K562 (cell line): ENCODE data around the gene UBE2Q1. TPM values are rescaled to one million over a fixed set of nuclear protein-coding genes. Genes with fewer than 3 reads are reported as not detected.

ENCODE experiments used
- ATAC-seq: fragments of 200-7000 bp; cut with Tn5 transposase; 3 replicates; pipeline ENCODE4 v1.9.1; 2020; ENCODE audit warnings: moderate library complexity
- BruUV-seq: library from RNA; stranded (reverse); fragments of 400-500 nt; replicated peaks from 2 replicates; lab custom pipeline; 2021; lab: Mats Ljungman, UMichigan
- CTCF ChIA-PET: fragments of 300-600 bp; formaldehyde crosslinking; extraction: SDS; loops from one replicate; lab custom pipeline; 2021; ENCODE audit warnings: low intra/inter-chr PET ratio; lab: Yijun Ruan, JAX
- POLR2A ChIA-PET: fragments of 300-600, 350-650 bp; sonication (Branson Sonifier 250); formaldehyde crosslinking; extraction: SDS; loops from one replicate; lab custom pipeline; 2021; ENCODE audit warnings: antibody characterized with exemption, inconsistent platforms; lab: Yijun Ruan, JAX
- DNase-seq, 4 experiments: peaks; one replicate each; pipeline versions ENCODE4 v3.0.0 to v3.0.0-alpha.2; 2011 to 2018; ENCODE audit warnings: low spot score in 3 of 4, mixed read lengths in 3 of 4; ENCODE audit errors: extremely low read depth in 1 of 4
- FAIRE-seq: peaks from 2 replicates; lab custom pipeline; 2011; peaks lifted over from hg19 to GRCh38; lab: Jason Lieb, UNC
- H2AFZ ChIP-seq: 2 replicates; pipeline ENCODE4 v1.6.0; 2011; ENCODE audit warnings: low read depth, low read length, control low read depth, inconsistent platforms
- H3K27ac ChIP-seq: fragments of 200-600 bp; 3 replicates; pipeline ENCODE4 v1.8.0; 2011; ENCODE audit warnings: low read depth, mild to moderate bottlenecking, control low read depth, inconsistent platforms, low read length, moderate library complexity, mixed read lengths; ENCODE audit errors: extremely low read depth
- H3K27me3 ChIP-seq, 2 experiments: fragments of 300-600 bp in 1 of 2; 2 replicates in 1 of 2; 3 replicates in 1 of 2; pipeline versions ENCODE4 v1.6.0 to v1.8.0; 2011; ENCODE audit warnings: inconsistent platforms in 2 of 2, low read length in 2 of 2, mild to moderate bottlenecking in 1 of 2, mixed read lengths in 1 of 2, moderate library complexity in 1 of 2; ENCODE audit not compliant: control insufficient read depth in 2 of 2, insufficient read depth in 2 of 2
- H3K36me3 ChIP-seq: fragments of 300-600 bp; 3 replicates; pipeline ENCODE4 v1.8.0; 2011; ENCODE audit warnings: mild to moderate bottlenecking, low read length, inconsistent platforms; ENCODE audit not compliant: control insufficient read depth, insufficient read depth
- H3K4me1 ChIP-seq, 2 experiments: fragments of 200-600 bp in 1 of 2; replicated peaks in 1 of 2; 2 replicates in 1 of 2; 3 replicates in 1 of 2; pipeline versions ENCODE4 v1.5.1 to v1.8.0; 2011; ENCODE audit warnings: inconsistent platforms in 2 of 2, low read length in 2 of 2, mild to moderate bottlenecking in 1 of 2, mixed read lengths in 1 of 2, moderate library complexity in 1 of 2; ENCODE audit not compliant: control insufficient read depth in 2 of 2, insufficient read depth in 2 of 2
- H3K4me2 ChIP-seq: 2 replicates; pipeline ENCODE4 v1.6.1; 2011; ENCODE audit warnings: low read length, control low read depth, inconsistent platforms, mixed read lengths; ENCODE audit not compliant: insufficient read depth
- H3K4me3 ChIP-seq: fragments of 200-600 bp; sonication (generic), shearing (Covaris generic); 2 replicates; pipeline ENCODE4 v1.5.1; 2016; ENCODE audit warnings: control low read depth, inconsistent platforms
- H3K79me2 ChIP-seq: fragments of 200-600 bp; 3 replicates; pipeline ENCODE4 v1.8.0; 2011; ENCODE audit warnings: low read length, inconsistent platforms; ENCODE audit not compliant: control insufficient read depth, insufficient read depth
- H3K9ac ChIP-seq, 2 experiments: 2 replicates each; pipeline versions ENCODE4 v1.6.0 to v1.6.1; 2011; ENCODE audit warnings: low read depth in 2 of 2, low read length in 2 of 2, control low read depth in 1 of 2, inconsistent platforms in 1 of 2, mild to moderate bottlenecking in 1 of 2, mixed read lengths in 1 of 2; ENCODE audit not compliant: insufficient read depth in 1 of 2
- H3K9me1 ChIP-seq: one replicate; pipeline ENCODE4 v1.6.0; 2011; ENCODE audit warnings: inconsistent platforms, mild to moderate bottlenecking, low read length, moderate library complexity; ENCODE audit not compliant: control insufficient read depth, insufficient read depth
- H3K9me3 ChIP-seq: replicated peaks from 2 replicates; pipeline ENCODE4 v1.5.1; 2011; ENCODE audit warnings: low read depth, low read length, inconsistent platforms; ENCODE audit not compliant: control insufficient read depth, insufficient read depth
- H4K20me1 ChIP-seq: replicated peaks from 2 replicates; pipeline ENCODE4 v1.6.1; 2011; ENCODE audit warnings: low read length, inconsistent platforms, mixed read lengths; ENCODE audit not compliant: control insufficient read depth, insufficient read depth
- BCL6 ChIP-seq: fragments of 250-450 bp; sonication (Bioruptor Pico); IDR thresholded peaks from 2 replicates; pipeline ENCODE4 v1.4.0; 2020
- NFYB ChIP-seq: IDR thresholded peaks from 2 replicates; pipeline ENCODE4 v1.6.1; 2011; ENCODE audit warnings: mild to moderate bottlenecking, moderate library complexity; ENCODE audit not compliant: insufficient read length; ENCODE audit errors: extremely low read depth
- PHB2 ChIP-seq: fragments of 450-650 bp; IDR thresholded peaks from 2 replicates; pipeline ENCODE4 v1.6.1; 2017; ENCODE audit warnings: low read depth
- RBFOX2 ChIP-seq: fragments of 200-400 bp; formaldehyde crosslinking; IDR thresholded peaks from 2 replicates; pipeline ENCODE4 v1.6.1; 2017; ENCODE audit warnings: low read depth, mild to moderate bottlenecking, low read length, moderate library complexity
- THRAP3 ChIP-seq: fragments of 450-650 bp; IDR thresholded peaks from 2 replicates; pipeline ENCODE4 v1.6.1; 2016; ENCODE audit warnings: mild to moderate bottlenecking, inconsistent platforms, borderline replicate concordance
- ZNF224 ChIP-seq: sonication (generic); formaldehyde crosslinking; IDR thresholded peaks from 2 replicates; pipeline ENCODE4 v1.8.0; 2022; ENCODE audit warnings: mild to moderate bottlenecking, missing genetic modification reagents
- WGBS: fragments of 100-300 bp; shearing (Covaris generic); methylation state at CpG from one replicate; pipeline ENCODE4 v1.1.6; 2016; ENCODE audit warnings: low coverage, mixed read lengths; ENCODE audit not compliant: insufficient coverage; ENCODE audit errors: missing lambda C conversion rate; 5-methylcytosine and 5-hydroxymethylcytosine counted together
- in situ Hi-C: fragments of 300-500 bp; cut with MboI; formaldehyde crosslinking; loops from 4 replicates; pipeline ENCODE4 v1.15.0; 2018; ENCODE audit warnings: inconsistent platforms, mixed read lengths
- intact Hi-C: fragments of 100-400 bp; cut with micrococcal nuclease; formaldehyde crosslinking; loops from 2 replicates; pipeline ENCODE4 v1.14.2; 2022
- polyA plus RNA-seq, 8 experiments: library from polyadenylated mRNA; depleted of rRNA in 4 of 8; stranded (reverse) in 5 of 8; unstranded in 3 of 8; fragments of >200 nt; fragmentation: Nextera tagmentation in 2 of 8; fragmentation: Illumina TruSeq in 1 of 8; extraction: Ambion mirVana in 2 of 8; extraction: Trizol in 1 of 8; gene quantifications; 2 replicates each; pipeline versions ENCODE4 v1.2.1 to v1.2.3, GENCODE V29; 2011 to 2014; ENCODE audit warnings: inconsistent platforms in 1 of 8, missing spikeins in 1 of 8
- total RNA-seq, 7 experiments: library from RNA; depleted of rRNA in 6 of 7; stranded (reverse); fragments of >200 nt in 6 of 7; fragmentation: Illumina TruSeq in 2 of 7; extraction: Trizol in 2 of 7; gene quantifications; 2 replicates each; pipeline versions ENCODE4 v1.2.1 to v1.2.3, GENCODE V29; 2011 to 2021; ENCODE audit warnings: low replicate concordance in 1 of 7

The UBE2Q1 gene
- total and polyA plus RNA-seq, 9 of the 15 experiments (the other 6 are each of a cell fraction or from before 2014, with no cell fraction given) = 8.0 to 58.8 (median 27.6) TPM

DNA sequence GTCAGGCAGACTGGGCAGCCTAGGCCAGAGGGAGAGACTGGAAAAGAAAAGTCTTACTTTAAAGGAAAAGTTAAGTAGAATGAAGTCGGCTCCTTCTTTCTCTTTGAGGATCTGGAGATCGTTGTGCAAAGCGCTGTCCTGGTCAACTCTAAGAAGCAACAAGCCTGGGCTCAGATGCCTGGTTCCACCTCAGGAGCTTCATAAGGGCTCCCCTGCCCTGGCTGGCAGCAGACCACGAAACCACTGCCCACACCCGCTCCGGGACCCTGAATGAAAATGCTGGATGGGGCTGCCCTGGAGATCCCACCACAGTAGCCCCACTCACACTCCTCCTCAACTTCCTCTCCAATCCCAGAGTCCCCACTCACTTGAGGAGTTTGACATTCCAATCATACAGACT, 6.4 kb downstream of the UBE2Q1 start:
- POLR2A ChIA-PET = interaction anchor here (0.9 to 1.2 kb wide), 2 partner anchors 10 to 38 kb away, joined by 3 to 4 read pairs; no protein-coding TSS in a partner anchor

GRCh38 chr1:154551474-154551873, 7.0 kb downstream of the UBE2Q1 start:
- Histone ChIP-seq H3K9me3 (no peaks in the 10 kb centered on the region), H3K4me2 (no peak overlapping the region), H3K79me2 (peaks cover 9% of the 10 kb centered on the region), H3K4me1 (peaks cover 0 to under 1% of the 10 kb centered on the region in 2 experiments; a peak in 2 of 5 replicates), H2AFZ (no peak overlapping the region), H3K9ac (no peak overlapping the region), H4K20me1 (peaks cover 8% of the 10 kb centered on the region; the same call in 1 of the 2 replicates), H3K36me3 (peaks cover 78% of the 10 kb centered on the region), H3K4me3 (no peak overlapping the region), H3K9me1 (no peaks in the 10 kb centered on the region), H3K27ac (no peak overlapping the region), H3K27me3 (no peaks in the 10 kb centered on the region)
- DNase-seq (no peak), ATAC-seq (no peak), FAIRE-seq (no peak)
- no TSS peak for BruUV-seq
- ChIA-PET POLR2A (no interaction called here), CTCF (no interaction called here)
- intact Hi-C loops (no loop called here), in situ Hi-C loops (no loop called here)
- TF ChIP-seq RBFOX2 (0 out of 2 replicates have a peak, but pooled peaks have one; percentile 12), ZNF224 (CRISPR knock-in tag) (no peak), NFYB (no peak)
- 97% methylated on average over 4 of the region's 4 CpGs for WGBS

More for the DNA sequence above, 6.4 kb downstream of the UBE2Q1 start:
- Histone ChIP-seq H3K27ac (no peak overlapping the region), H3K79me2 (peaks cover 15% of the 10 kb centered on the region), H3K36me3 (peaks cover 78% of the 10 kb centered on the region), H3K4me2 (no peak overlapping the region), H3K4me1 (peaks cover 0 to 6% of the 10 kb centered on the region in 2 experiments; a peak in 3 of 5 replicates), H2AFZ (no peak overlapping the region), H3K9me3 (no peaks in the 10 kb centered on the region), H3K9ac (no peak overlapping the region), H3K4me3 (no peak overlapping the region), H4K20me1 (peaks cover 8% of the 10 kb centered on the region; the same call in 1 of the 2 replicates), H3K27me3 (no peaks in the 10 kb centered on the region), H3K9me1 (no peaks in the 10 kb centered on the region)
- ATAC-seq = no peak
- FAIRE-seq = no peak
- intact Hi-C loops = no loop called here
- DNase-seq = no peak
- no peak for TF ChIP-seq THRAP3
- no peak for TF ChIP-seq BCL6 (CRISPR knock-in tag)
- no peak for TF ChIP-seq PHB2
- TF ChIP-seq RBFOX2 = 0 out of 2 replicates have a peak, but pooled peaks have one; percentile 14
- in situ Hi-C loops = no loop called here
- CTCF ChIA-PET = no interaction called here
- 91% methylated on average over 6 of the region's 6 CpGs for WGBS
- BruUV-seq = no TSS peak
